KBM-7 (cell line): Measurements from ENCODE around the gene RAPGEF4.
"Not testable (repeated sequence)": the region's sequence is repeated elsewhere in the genome, so short reads cannot be mapped to it uniquely, and the experiment has no call there.

ENCODE experiments used
- DNase-seq: peaks from one replicate; pipeline ENCODE4 v3.0.0-alpha.2; 2015
- in situ Hi-C: fragments of 300-500 bp; cut with MboI; formaldehyde crosslinking; loops from 2 replicates; pipeline ENCODE4 v1.14.3; 2020; ENCODE audit warnings: low sequenced_read_pairs, low pct_unique_long_range_greater_than_20kb, mixed read lengths

RAPGEF4 gene

GRCh38 chr2:173087793-173088496 is 352.3 kb downstream of the RAPGEF4 start:
- in situ Hi-C loops, result no loop called here
- DNase-seq, result no peak

- DNase-seq, result no peak
- in situ Hi-C loops, result no loop called here
Observed at GRCh38 chr2:173090276-173090877, 354.7 kb downstream of the RAPGEF4 start.

- no peak for DNase-seq
- in situ Hi-C loops, result no loop called here
Observed at GRCh38 chr2:173090973-173091660, 355.5 kb downstream of the RAPGEF4 start.

- in situ Hi-C loops, result no loop called here
- DNase-seq, result no peak
Observed at GRCh38 chr2:173091910-173092309, 356.3 kb downstream of the RAPGEF4 start.

- DNase-seq, result no peak
- in situ Hi-C loops, result no loop called here
Observed at GRCh38 chr2:173092844-173093402, 357.3 kb downstream of the RAPGEF4 start.

- DNase-seq, in situ Hi-C loops: not testable (repeated sequence)
Observed at GRCh38 chr2:173093617-173094016, 358.0 kb downstream of the RAPGEF4 start.

- no peak for DNase-seq
- in situ Hi-C loops, result no loop called here
Observed at GRCh38 chr2:173094731-173095130, 359.1 kb downstream of the RAPGEF4 start.

- no peak for DNase-seq
Observed at GRCh38 chr2:173095356-173095755, 359.7 kb downstream of the RAPGEF4 start.

GRCh38 chr2:173099271-173099670 is 363.6 kb downstream of the RAPGEF4 start:
- in situ Hi-C loops, result no loop called here
- no peak for DNase-seq

More at GRCh38 chr2:173095356-173095755, 359.7 kb downstream of the RAPGEF4 start:
- in situ Hi-C loops, result no loop called here

- no peak for DNase-seq
- in situ Hi-C loops, result no loop called here
Observed at GRCh38 chr2:173099804-173100203, 364.2 kb downstream of the RAPGEF4 start.

GRCh38 chr2:173101687-173102086 is 366.0 kb downstream of the RAPGEF4 start:
- DNase-seq, result no peak
- in situ Hi-C loops, result no loop called here
